22Rv1 (cell line): ENCODE results near the gene CASK.

Source experiments
- ZFX ChIP-seq: fragments of 450-650 bp; IDR thresholded peaks from 2 replicates; pipeline ENCODE4 v1.6.1; 2017; ENCODE audit warnings: antibody characterized with exemption, borderline replicate concordance
- TF ChIP-seq, protein P1 (sequence below): fragments of 450-650 bp; IDR thresholded peaks from 2 replicates; pipeline ENCODE4 v1.5.1; 2017; ENCODE audit warnings: mild to moderate bottlenecking

DNA sequence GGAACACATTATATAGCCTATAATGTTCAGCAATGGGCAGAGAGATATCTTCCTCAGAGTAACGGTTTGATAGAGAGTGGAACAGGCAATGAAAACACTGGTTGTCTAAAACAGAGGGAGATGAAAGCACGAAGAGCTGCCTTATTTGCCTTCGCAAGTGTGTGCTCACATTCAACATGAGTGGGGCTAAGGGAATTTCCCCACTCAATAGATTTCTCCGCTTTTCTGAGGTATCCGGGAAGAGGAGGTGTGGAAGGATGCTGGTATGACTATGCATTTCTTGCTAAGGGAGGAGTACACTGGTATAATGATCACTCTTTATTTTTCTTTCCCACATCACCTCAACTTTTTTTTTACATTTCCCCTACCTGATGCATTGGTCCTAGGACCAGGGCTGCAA is 207.1 kb downstream of the CASK start:
- TF ChIP-seq, protein P1, sequence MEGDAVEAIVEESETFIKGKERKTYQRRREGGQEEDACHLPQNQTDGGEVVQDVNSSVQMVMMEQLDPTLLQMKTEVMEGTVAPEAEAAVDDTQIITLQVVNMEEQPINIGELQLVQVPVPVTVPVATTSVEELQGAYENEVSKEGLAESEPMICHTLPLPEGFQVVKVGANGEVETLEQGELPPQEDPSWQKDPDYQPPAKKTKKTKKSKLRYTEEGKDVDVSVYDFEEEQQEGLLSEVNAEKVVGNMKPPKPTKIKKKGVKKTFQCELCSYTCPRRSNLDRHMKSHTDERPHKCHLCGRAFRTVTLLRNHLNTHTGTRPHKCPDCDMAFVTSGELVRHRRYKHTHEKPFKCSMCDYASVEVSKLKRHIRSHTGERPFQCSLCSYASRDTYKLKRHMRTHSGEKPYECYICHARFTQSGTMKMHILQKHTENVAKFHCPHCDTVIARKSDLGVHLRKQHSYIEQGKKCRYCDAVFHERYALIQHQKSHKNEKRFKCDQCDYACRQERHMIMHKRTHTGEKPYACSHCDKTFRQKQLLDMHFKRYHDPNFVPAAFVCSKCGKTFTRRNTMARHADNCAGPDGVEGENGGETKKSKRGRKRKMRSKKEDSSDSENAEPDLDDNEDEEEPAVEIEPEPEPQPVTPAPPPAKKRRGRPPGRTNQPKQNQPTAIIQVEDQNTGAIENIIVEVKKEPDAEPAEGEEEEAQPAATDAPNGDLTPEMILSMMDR: no peak
- no peak for TF ChIP-seq ZFX
